Spleen (tissue), 7 donors: ENCODE data around the gene TENM4.

Experiments
- POLR2A ChIP-seq, 3 donors: fragments of 450-650 bp; IDR thresholded peaks; one replicate each; pipeline ENCODE4 v1.5.1; 2017; ENCODE audit warnings: antibody characterized with exemption in 3 of 3, mild to moderate bottlenecking in 1 of 3
- POLR2AphosphoS5 ChIP-seq, 3 donors: sonication (generic); formaldehyde crosslinking; IDR thresholded peaks; one replicate each; pipeline ENCODE4 v1.5.1; 2017; ENCODE audit warnings: antibody characterized with exemption in 3 of 3
- TF ChIP-seq, protein P1 (sequence below), 11 experiments: fragments of 200-600 bp in 7 of 11; fragments of 450-650 bp in 4 of 11; sonication (generic) in 4 of 11; IDR thresholded peaks in 8 of 11; conservative IDR thresholded peaks in 3 of 11; 1 replicate in 7 of 11; 2 replicates in 4 of 11; pipeline versions ENCODE4 v1.4.0 to v1.8.0; 2016 to 2021; ENCODE audit warnings: antibody characterized with exemption in 11 of 11, inconsistent platforms in 4 of 11, mild to moderate bottlenecking in 1 of 11
- donor health status: DM: no; HTN: no; CAD: no; lungs with moderate emphysema.
- donor health status: DM: no; HTN: no; CAD: no.
- donor health status: DM: no; HTN: no; CAD: no.

DNA sequence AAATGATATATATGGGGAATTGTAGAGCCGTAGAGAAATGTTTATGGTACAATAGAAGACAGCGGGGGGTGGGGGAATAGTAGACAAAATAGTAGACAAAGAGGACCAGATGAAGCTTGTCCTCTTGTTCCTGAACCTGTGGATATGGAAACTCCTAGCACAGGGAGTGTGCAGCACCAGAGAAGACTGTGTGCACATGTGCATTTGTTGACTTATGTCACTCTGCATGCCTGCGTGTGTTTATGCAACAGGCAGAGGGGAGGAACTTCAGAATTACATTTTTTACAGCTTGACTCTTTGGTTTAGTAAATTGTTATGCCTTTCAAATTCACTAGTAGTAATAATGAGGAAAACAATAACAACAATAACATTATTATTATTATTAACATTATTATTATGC lies 36.0 kb downstream of the TENM4 start:
- TF ChIP-seq, protein P1, sequence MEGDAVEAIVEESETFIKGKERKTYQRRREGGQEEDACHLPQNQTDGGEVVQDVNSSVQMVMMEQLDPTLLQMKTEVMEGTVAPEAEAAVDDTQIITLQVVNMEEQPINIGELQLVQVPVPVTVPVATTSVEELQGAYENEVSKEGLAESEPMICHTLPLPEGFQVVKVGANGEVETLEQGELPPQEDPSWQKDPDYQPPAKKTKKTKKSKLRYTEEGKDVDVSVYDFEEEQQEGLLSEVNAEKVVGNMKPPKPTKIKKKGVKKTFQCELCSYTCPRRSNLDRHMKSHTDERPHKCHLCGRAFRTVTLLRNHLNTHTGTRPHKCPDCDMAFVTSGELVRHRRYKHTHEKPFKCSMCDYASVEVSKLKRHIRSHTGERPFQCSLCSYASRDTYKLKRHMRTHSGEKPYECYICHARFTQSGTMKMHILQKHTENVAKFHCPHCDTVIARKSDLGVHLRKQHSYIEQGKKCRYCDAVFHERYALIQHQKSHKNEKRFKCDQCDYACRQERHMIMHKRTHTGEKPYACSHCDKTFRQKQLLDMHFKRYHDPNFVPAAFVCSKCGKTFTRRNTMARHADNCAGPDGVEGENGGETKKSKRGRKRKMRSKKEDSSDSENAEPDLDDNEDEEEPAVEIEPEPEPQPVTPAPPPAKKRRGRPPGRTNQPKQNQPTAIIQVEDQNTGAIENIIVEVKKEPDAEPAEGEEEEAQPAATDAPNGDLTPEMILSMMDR (IDR thresholded peaks at IDR 0.05 in 8 of 11, conservative IDR thresholded peaks at IDR 0.05 in 3 of 11): no peak
- TF ChIP-seq POLR2A (IDR thresholded peaks at IDR 0.05) (no peak), POLR2AphosphoS5 (IDR thresholded peaks at IDR 0.05) (no peak)
